RPMI7951 (cell line): Measurements from ENCODE around the gene SOCS2. TPM values are rescaled to one million over a fixed set of nuclear protein-coding genes. Genes with fewer than 3 reads are reported as not detected.
"Not testable (repeated sequence)": the region's sequence is repeated elsewhere in the genome, so short reads cannot be mapped to it uniquely, and the experiment has no call there.

Experiments used
- DNase-seq: peaks from one replicate; pipeline ENCODE4 v3.0.0-alpha.2; 2012; ENCODE audit warnings: low read depth
- total RNA-seq: library from RNA; depleted of rRNA; stranded (reverse); fragments of >200 nt; shearing (Covaris generic); gene quantifications from 2 replicates; pipeline ENCODE4 v1.2.3, GENCODE V29; 2014; rRNA removed

The SOCS2 gene
- 7.3 and 9.5 TPM in 2 replicates for total RNA-seq

GRCh38 chr12:93571925-93572711, at the start of gene SOCS2:
Gene SOCS2, plus strand, starts transcription at chr12:93572675. Its CDS starts 223 bp downstream, at chr12:93572898.
- DNase-seq = peak; percentile 15

GRCh38 chr12:93524386-93525133, 47.9 kb upstream of the SOCS2 start:
- DNase-seq = no peak

- peak; percentile 91 for DNase-seq
Observed at GRCh38 chr12:93526786-93527428, 45.6 kb upstream of the SOCS2 start.

- DNase-seq = no peak
Observed at GRCh38 chr12:93530358-93530757, 42.1 kb upstream of the SOCS2 start.

- no peak for DNase-seq
Observed at GRCh38 chr12:93533310-93533709, 39.2 kb upstream of the SOCS2 start.

- DNase-seq = no peak
Observed at GRCh38 chr12:93536111-93536765, 36.2 kb upstream of the SOCS2 start.

- DNase-seq = no peak
Observed at GRCh38 chr12:93536766-93537488, 35.5 kb upstream of the SOCS2 start.

GRCh38 chr12:93537769-93538168, 34.7 kb upstream of the SOCS2 start:
- peak; percentile 8 for DNase-seq

GRCh38 chr12:93539821-93540220, 32.7 kb upstream of the SOCS2 start:
- no peak for DNase-seq

GRCh38 chr12:93540466-93540865, 32.0 kb upstream of the SOCS2 start:
- no peak for DNase-seq

GRCh38 chr12:93541578-93542225, 30.8 kb upstream of the SOCS2 start:
- no peak for DNase-seq

- no peak for DNase-seq
Observed at GRCh38 chr12:93547778-93548177, 24.7 kb upstream of the SOCS2 start.

- no peak for DNase-seq
Observed at GRCh38 chr12:93549174-93549573, 23.3 kb upstream of the SOCS2 start.

- DNase-seq = no peak
Observed at GRCh38 chr12:93550748-93551611, 21.5 kb upstream of the SOCS2 start.

- DNase-seq = no peak
Observed at GRCh38 chr12:93552427-93552826, 20.0 kb upstream of the SOCS2 start.

GRCh38 chr12:93557879-93558278, 14.6 kb upstream of the SOCS2 start:
- not testable (repeated sequence) for DNase-seq

- not testable (repeated sequence) for DNase-seq
Observed at GRCh38 chr12:93558685-93559084, 13.8 kb upstream of the SOCS2 start.

- peak; percentile 14 for DNase-seq
Observed at GRCh38 chr12:93563807-93564538, 8.5 kb upstream of the SOCS2 start.

GRCh38 chr12:93565760-93566159, 6.7 kb upstream of the SOCS2 start:
- no peak for DNase-seq
